Motor neuron (in vitro differentiated cells): Measurements from ENCODE around the gene CHMP4A. TPM values are rescaled to one million over a fixed set of nuclear protein-coding genes. Genes with fewer than 3 reads are reported as not detected.

Experiments used
- ATAC-seq, 8 experiments: fragments of 200-7000 bp; cut with Tn5 transposase; replicated peaks in 6 of 8; 2 replicates each; pipeline ENCODE4 v1.8.0; 2021; ENCODE audit warnings: mild to moderate bottlenecking in 8 of 8, moderate library complexity in 8 of 8
- H3K27ac ChIP-seq, 2 donors: fragments of 250-450 bp; sonication (Bioruptor Pico); 2 replicates each; pipeline ENCODE4 v1.9.0; 2021; ENCODE audit warnings: antibody characterized with exemption in 2 of 2, mild to moderate bottlenecking in 2 of 2, moderate library complexity in 1 of 2
- H3K4me1 ChIP-seq, 2 donors: fragments of 250-450 bp; sonication (Bioruptor Pico); replicated peaks in 1 of 2; 2 replicates each; pipeline ENCODE4 v1.6.1; 2021; ENCODE audit warnings: antibody characterized with exemption in 2 of 2, mild to moderate bottlenecking in 2 of 2, moderate library complexity in 1 of 2
- H3K4me3 ChIP-seq, 5 donors: fragments of 250-450 bp; sonication (Bioruptor Pico); 2 replicates each; pipeline ENCODE4 v1.9.0; 2021; ENCODE audit warnings: antibody characterized with exemption in 5 of 5, mild to moderate bottlenecking in 5 of 5, moderate library complexity in 4 of 5
- WGBS, 10 experiments: fragments of 450-650 bp; shearing (Covaris generic); methylation state at CpG; one replicate each; pipeline ENCODE4 v1.0.0; 2022; 5-methylcytosine and 5-hydroxymethylcytosine counted together
- in situ Hi-C, 9 experiments: fragments of 400-800 bp; cut with MboI; loops; one replicate each; pipeline ENCODE4 v1.15.0; 2021; ENCODE audit warnings: low sequenced_read_pairs in 9 of 9, low pct_unique_long_range_greater_than_20kb in 2 of 9; ENCODE audit not compliant: unreplicated experiment in 9 of 9
- total RNA-seq, 8 experiments: library from RNA; unstranded; fragments of 300-600 nt; gene quantifications; 2 replicates each; pipeline versions ENCODE4 v1.2.3 to v1.2.4, GENCODE V29; 2022

The CHMP4A gene
- total RNA-seq, 8 experiments from 2014 or later = 48.4 to 76.0 (median 55.8) TPM

- ATAC-seq = no peak
- Histone ChIP-seq H3K4me3 (peak overlapping the region; percentile 35 to 72 (median 49)), H3K4me1 (no peaks in the 10 kb centered on the region), H3K27ac (peak overlapping the region in 1 of 2 donors; percentile 5)
- 0 to 84% methylated on average over 5 to 9 of the region's 30 CpGs; no CpG with 5 or more reads in 8 of the 10 experiments for WGBS, 10 experiments
- in situ Hi-C loops = no loop called here
These were observed 40.9 kb downstream of the CHMP4A start for GRCh38 chr14:24172261-24172860.

GRCh38 chr14:24171422-24172260, 41.6 kb downstream of the CHMP4A start, which contains the start of gene REC8:
TSS of gene REC8 (plus strand) at chr14:24172080. CDS start at chr14:24172553, 473 bp downstream.
- ATAC-seq = peak in 7 of 8 experiments; percentile 8 to 96 (median 94)
- in situ Hi-C loops = no loop called here
- WGBS, 10 experiments = 13 to 71% (median 43%) methylated on average over 3 to 17 of the region's 63 CpGs; no CpG with 5 or more reads in 3 of the 10 experiments
- peak within 1 kb of the TSS; percentile 35 to 72 (median 49) for H3K4me3 ChIP-seq
- peak within 1 kb of the TSS in 1 of 2 donors; percentile 38 for H3K27ac ChIP-seq
- H3K4me1 ChIP-seq = no peaks in the 10 kb centered on the region

GRCh38 chr14:24167469-24168114, 45.7 kb downstream of the CHMP4A start:
- H3K27ac ChIP-seq = no peak overlapping the region

GRCh38 chr14:24165785-24166184, 47.5 kb downstream of the CHMP4A start:
- peaks cover 7 to 11% of the 10 kb centered on the region in 2 donors for H3K4me1 ChIP-seq
- H3K4me3 ChIP-seq = no peak overlapping the region
- no peak for ATAC-seq
- no peak overlapping the region for H3K27ac ChIP-seq
- in situ Hi-C loops = no loop called here
- 60 to 100% (median 96%) methylated on average over 1 to 3 of the region's 5 CpGs; no CpG with 5 or more reads in 2 of the 10 experiments for WGBS, 10 experiments

More at GRCh38 chr14:24167469-24168114, 45.7 kb downstream of the CHMP4A start:
- Histone ChIP-seq H3K4me1 (no peaks in the 10 kb centered on the region), H3K4me3 (no peak overlapping the region)
- no peak for ATAC-seq
- in situ Hi-C loops = no loop called here
- WGBS, 10 experiments = 80 to 100% (median 97%) methylated on average over 1 to 3 of the region's 3 CpGs; no CpG with 5 or more reads in 2 of the 10 experiments

- no peak for ATAC-seq
- WGBS, 10 experiments = 84 to 100% (median 98%) methylated on average over 3 to 7 of the region's 14 CpGs; no CpG with 5 or more reads in 7 of the 10 experiments
- in situ Hi-C loops = no loop called here
- H3K4me1 ChIP-seq = peaks cover 9 to 13% of the 10 kb centered on the region in 2 donors
- H3K27ac ChIP-seq = no peak overlapping the region
- no peak overlapping the region for H3K4me3 ChIP-seq
These were observed 48.7 kb downstream of the CHMP4A start for GRCh38 chr14:24164518-24164991.

GRCh38 chr14:24162093-24162492, 51.2 kb downstream of the CHMP4A start:
- in situ Hi-C loops = no loop called here
- Histone ChIP-seq H3K27ac (no peak overlapping the region), H3K4me3 (no peak overlapping the region), H3K4me1 (peaks cover 9 to 13% of the 10 kb centered on the region in 2 donors)
- 0 to 83% (median 80%) methylated on average over 1 to 2 of the region's 8 CpGs; no CpG with 5 or more reads in 5 of the 10 experiments for WGBS, 10 experiments
- ATAC-seq = no peak

- 0 to 8% (median 0%) methylated on average over 1 to 6 of the region's 12 CpGs; no CpG with 5 or more reads in 5 of the 10 experiments for WGBS, 10 experiments
- Histone ChIP-seq H3K4me1 (peaks cover 9 to 13% of the 10 kb centered on the region in 2 donors), H3K4me3 (peak within 1 kb of the TSS; percentile 14 to 40 (median 22)), H3K27ac (peak within 1 kb of the TSS; percentile 26 to 34)
- peak; percentile 81 to 92 (median 90) for ATAC-seq
- in situ Hi-C loops = no loop called here
These were observed 52.2 kb downstream of the CHMP4A start, which contains the start of gene IRF9 for GRCh38 chr14:24160850-24161804. TSS of gene IRF9 (plus strand) at chr14:24161265. CDS start at chr14:24162145, 880 bp downstream.

GRCh38 chr14:24160499-24160849, 52.8 kb downstream of the CHMP4A start:
- in situ Hi-C loops = no loop called here
- H3K4me1 ChIP-seq = peaks cover 9 to 13% of the 10 kb centered on the region in 2 donors
- peak in 1 of 8 experiments; percentile 2 for ATAC-seq
- no peak overlapping the region for H3K4me3 ChIP-seq
- WGBS, 10 experiments = 100% methylated on average over 1 to 3 of the region's 4 CpGs; no CpG with 5 or more reads in 4 of the 10 experiments
- peak overlapping the region; percentile 7 to 34 for H3K27ac ChIP-seq

GRCh38 chr14:24159777-24160498, 53.4 kb downstream of the CHMP4A start:
- no peak for ATAC-seq
- no peak overlapping the region for H3K27ac ChIP-seq
- in situ Hi-C loops = no loop called here
- peaks cover 9 to 13% of the 10 kb centered on the region in 2 donors for H3K4me1 ChIP-seq
- H3K4me3 ChIP-seq = no peak overlapping the region
- 67 to 100% (median 83%) methylated on average over 2 to 7 of the region's 11 CpGs; no CpG with 5 or more reads in 4 of the 10 experiments for WGBS, 10 experiments
